IPS DF 6.9 (cell line): ENCODE measurements around the gene RPL35.
"Not testable (repeated sequence)": the region's sequence is repeated elsewhere in the genome, so short reads cannot be mapped to it uniquely, and the experiment has no call there.

Experiments used
- DNase-seq: peaks from one replicate; pipeline ENCODE4 v3.0.0-alpha.2; 2013; ENCODE audit warnings: low read depth, low spot score
- H3K27ac ChIP-seq: one replicate; pipeline ENCODE4 v1.5.1; 2013; ENCODE audit warnings: low read length, control low read depth
- H3K27me3 ChIP-seq: 2 replicates; pipeline ENCODE4 v1.6.1; 2013; ENCODE audit warnings: mild to moderate bottlenecking, low read length; ENCODE audit not compliant: control insufficient read depth, insufficient read depth
- H3K36me3 ChIP-seq: 2 replicates; pipeline ENCODE4 v1.6.1; 2013; ENCODE audit warnings: low read length; ENCODE audit not compliant: control insufficient read depth, insufficient read depth
- H3K4me1 ChIP-seq: 2 replicates; pipeline ENCODE4 v1.6.1; 2013; ENCODE audit warnings: low read length; ENCODE audit not compliant: control insufficient read depth, insufficient read depth
- H3K4me3 ChIP-seq: 2 replicates; pipeline ENCODE4 v1.5.1; 2013; ENCODE audit warnings: mild to moderate bottlenecking, low read length
- H3K9me3 ChIP-seq: 2 replicates; pipeline ENCODE4 v1.6.1; 2013; ENCODE audit warnings: low read length, inconsistent platforms; ENCODE audit not compliant: control insufficient read depth, insufficient read depth
- WGBS: extraction: QIAGEN DNeasy Blood & Tissue Kit; methylation state at CpG from one replicate; pipeline ENCODE4 v1.1.7; 2013; ENCODE audit warnings: mixed read lengths, missing lambda C conversion rate; ENCODE audit not compliant: insufficient read length, insufficient coverage; 5-methylcytosine and 5-hydroxymethylcytosine counted together

RPL35 gene

GRCh38 chr9:124852829-124853531 lies 8.8 kb downstream of the RPL35 start, which contains the start of gene WDR38:
Gene WDR38 (plus strand): TSS chr9:124853460. CDS start chr9:124853532, 72 bp downstream.
- peak; percentile 48 for DNase-seq
- H3K4me1 ChIP-seq: peaks cover 2% of the 10 kb centered on the region; the same call in 1 of the 2 replicates
- no peaks in the 10 kb centered on the region for H3K9me3 ChIP-seq
- H3K36me3 ChIP-seq: peaks cover 14% of the 10 kb centered on the region
- H3K27ac ChIP-seq: no peak within 1 kb of the TSS
- WGBS: no CpG with 5 or more reads among the region's 51 CpGs
- H3K27me3 ChIP-seq: no peaks in the 10 kb centered on the region
- peak within 1 kb of the TSS; percentile 71; the same call in 1 of the 2 replicates for H3K4me3 ChIP-seq

- H3K27ac ChIP-seq: no peak overlapping the region
- H3K36me3 ChIP-seq: peaks cover 7% of the 10 kb centered on the region
- H3K27me3 ChIP-seq: no peaks in the 10 kb centered on the region
- no peak overlapping the region; the same call in 1 of the 2 replicates for H3K4me3 ChIP-seq
- no peaks in the 10 kb centered on the region for H3K9me3 ChIP-seq
- peaks cover 2% of the 10 kb centered on the region; the same call in 1 of the 2 replicates for H3K4me1 ChIP-seq
- no peak for DNase-seq
- no CpG with 5 or more reads among the region's 13 CpGs for WGBS
These were observed 9.5 kb downstream of the RPL35 start for GRCh38 chr9:124852121-124852828.

GRCh38 chr9:124849801-124850200 lies 12.0 kb downstream of the RPL35 start:
- no CpG with 5 or more reads among the region's 10 CpGs for WGBS

GRCh38 chr9:124846969-124847368 lies 14.8 kb downstream of the RPL35 start:
- H3K36me3 ChIP-seq: no peaks in the 10 kb centered on the region
- no peaks in the 10 kb centered on the region for H3K4me1 ChIP-seq
- no peaks in the 10 kb centered on the region for H3K9me3 ChIP-seq
- H3K4me3 ChIP-seq: no peak overlapping the region
- WGBS: no CpG with 5 or more reads among the region's 6 CpGs
- H3K27ac ChIP-seq: no peak overlapping the region
- no peaks in the 10 kb centered on the region for H3K27me3 ChIP-seq
- DNase-seq: no peak

More at GRCh38 chr9:124849801-124850200, 12.0 kb downstream of the RPL35 start:
- Histone ChIP-seq H3K27me3 (no peaks in the 10 kb centered on the region), H3K4me3 (no peak overlapping the region), H3K27ac (no peak overlapping the region), H3K4me1 (peaks cover 2% of the 10 kb centered on the region; the same call in 1 of the 2 replicates), H3K36me3 (no peaks in the 10 kb centered on the region; the same call in 1 of the 2 replicates), H3K9me3 (no peaks in the 10 kb centered on the region)
- no peak for DNase-seq

- not testable (repeated sequence) for H3K9me3 ChIP-seq, H3K27me3 ChIP-seq, H3K4me1 ChIP-seq, DNase-seq, H3K36me3 ChIP-seq, H3K4me3 ChIP-seq, H3K27ac ChIP-seq
- no CpG with 5 or more reads among the region's 9 CpGs for WGBS
These were observed 15.3 kb downstream of the RPL35 start for GRCh38 chr9:124846467-124846866.

GRCh38 chr9:124844291-124844690 lies 17.5 kb downstream of the RPL35 start:
- no peak overlapping the region for H3K27ac ChIP-seq
- 0 out of 2 replicates have a peak, but pooled peaks cover 1% of the 10 kb centered on the region for H3K4me1 ChIP-seq
- no peaks in the 10 kb centered on the region for H3K9me3 ChIP-seq
- H3K4me3 ChIP-seq: no peak overlapping the region
- no peak for DNase-seq
- peaks cover 3% of the 10 kb centered on the region; the same call in 1 of the 2 replicates for H3K36me3 ChIP-seq
- WGBS: no CpG with 5 or more reads among the region's 4 CpGs
- no peaks in the 10 kb centered on the region for H3K27me3 ChIP-seq

GRCh38 chr9:124843456-124844034 lies 18.2 kb downstream of the RPL35 start:
- H3K27me3 ChIP-seq: no peaks in the 10 kb centered on the region
- no peak for DNase-seq
- H3K4me3 ChIP-seq: no peak overlapping the region
- H3K9me3 ChIP-seq: no peaks in the 10 kb centered on the region
- H3K36me3 ChIP-seq: peaks cover 3% of the 10 kb centered on the region; the same call in 1 of the 2 replicates
- WGBS: no CpG with 5 or more reads among the region's 11 CpGs
- H3K27ac ChIP-seq: no peak overlapping the region
- H3K4me1 ChIP-seq: 0 out of 2 replicates have a peak, but pooled peaks cover 1% of the 10 kb centered on the region

- no CpG with 5 or more reads among the region's 14 CpGs for WGBS
- DNase-seq: no peak
- Histone ChIP-seq H3K27ac (no peak overlapping the region), H3K36me3 (peaks cover 3% of the 10 kb centered on the region; the same call in 1 of the 2 replicates), H3K4me1 (0 out of 2 replicates have a peak, but pooled peaks cover 1% of the 10 kb centered on the region), H3K4me3 (no peak overlapping the region), H3K27me3 (no peaks in the 10 kb centered on the region), H3K9me3 (no peaks in the 10 kb centered on the region)
These were observed 20.5 kb downstream of the RPL35 start for GRCh38 chr9:124841075-124841821.

GRCh38 chr9:124840300-124840833 lies 21.4 kb downstream of the RPL35 start:
- Histone ChIP-seq H3K27me3 (no peaks in the 10 kb centered on the region), H3K27ac (no peak overlapping the region), H3K36me3 (peaks cover 3% of the 10 kb centered on the region; the same call in 1 of the 2 replicates), H3K9me3 (no peaks in the 10 kb centered on the region), H3K4me3 (no peak overlapping the region), H3K4me1 (0 out of 2 replicates have a peak, but pooled peaks cover 1% of the 10 kb centered on the region)
- WGBS: no CpG with 5 or more reads among the region's 18 CpGs
- DNase-seq: no peak
